MM.1S (cell line): Measurements from ENCODE around the gene TTC28.

ENCODE experiments used
- DNase-seq: peaks from one replicate; pipeline ENCODE4 v3.0.0-alpha.2; 2015
- H2AFZ ChIP-seq: fragments of 300-600 bp; sonication (generic); 2 replicates; pipeline ENCODE4 v1.6.0; 2016; ENCODE audit warnings: antibody characterized with exemption, low read length
- H3F3A ChIP-seq: fragments of 300-600 bp; sonication (generic); 2 replicates; pipeline ENCODE4 v1.6.1; 2016; ENCODE audit warnings: mild to moderate bottlenecking, antibody characterized with exemption, low read length, moderate library complexity, mixed read lengths; ENCODE audit not compliant: insufficient read depth
- H3K27ac ChIP-seq: fragments of 300-600 bp; sonication (generic); 2 replicates; pipeline ENCODE4 v1.5.1; 2016; ENCODE audit warnings: mild to moderate bottlenecking, low read length
- H3K27me3 ChIP-seq: fragments of 300-600 bp; sonication (generic); replicated peaks from 2 replicates; pipeline ENCODE4 v1.6.0; 2016; ENCODE audit warnings: low read length; ENCODE audit not compliant: insufficient read depth
- H3K36me3 ChIP-seq: fragments of 300-600 bp; sonication (generic); replicated peaks from 2 replicates; pipeline ENCODE4 v1.6.1; 2016; ENCODE audit warnings: mild to moderate bottlenecking, low read length, mixed read lengths; ENCODE audit not compliant: insufficient read depth
- H3K4me1 ChIP-seq: fragments of 300-600 bp; sonication (generic); 2 replicates; pipeline ENCODE4 v1.6.1; 2016; ENCODE audit warnings: low read length, mixed read lengths
- H3K4me2 ChIP-seq: fragments of 300-600 bp; sonication (generic); 2 replicates; pipeline ENCODE4 v1.6.0; 2016; ENCODE audit warnings: low read depth, low read length
- H3K4me3 ChIP-seq: fragments of 300-600 bp; sonication (generic); 2 replicates; pipeline ENCODE4 v1.5.1; 2016; ENCODE audit warnings: low read length, mixed read lengths
- H3K79me2 ChIP-seq: fragments of 300-600 bp; sonication (generic); 2 replicates; pipeline ENCODE4 v1.6.1; 2016; ENCODE audit warnings: mixed run types, low read length, mixed read lengths
- H3K9ac ChIP-seq: fragments of 300-600 bp; sonication (generic); 2 replicates; pipeline ENCODE4 v1.6.1; 2016; ENCODE audit warnings: low read length, mixed read lengths
- H3K9me2 ChIP-seq: fragments of 300-600 bp; sonication (generic); replicated peaks from 2 replicates; pipeline ENCODE4 v1.6.1; 2016; ENCODE audit warnings: mild to moderate bottlenecking, low read length, mixed read lengths; ENCODE audit not compliant: insufficient read depth
- H3K9me3 ChIP-seq: fragments of 300-600 bp; sonication (generic); replicated peaks from 2 replicates; pipeline ENCODE4 v1.6.1; 2016; ENCODE audit warnings: mild to moderate bottlenecking, low read length, mixed read lengths; ENCODE audit not compliant: insufficient read depth
- H4K20me1 ChIP-seq: fragments of 300-600 bp; sonication (generic); 2 replicates; pipeline ENCODE4 v1.6.1; 2016; ENCODE audit warnings: mild to moderate bottlenecking, low read length, moderate library complexity, mixed read lengths; ENCODE audit not compliant: insufficient read depth
- CTCF ChIP-seq: fragments of 300-600 bp; sonication (generic); IDR thresholded peaks from 2 replicates; pipeline ENCODE4 v1.5.1; 2016; ENCODE audit warnings: antibody characterized with exemption, low read length, mixed read lengths
- EZH2 ChIP-seq: fragments of 300-600 bp; sonication (generic); optimal IDR thresholded peaks from 2 replicates; pipeline ENCODE3; 2017; ENCODE audit warnings: low read depth, mild to moderate bottlenecking, antibody characterized with exemption, low read length, mixed read lengths
- EZH2phosphoT487 ChIP-seq: fragments of 300-600 bp; sonication (generic); IDR thresholded peaks from 2 replicates; pipeline ENCODE4 v1.6.1; 2018; ENCODE audit warnings: antibody characterized with exemption, low read length

TTC28 gene

GRCh38 chr22:28018461-28018927 lies 661.1 kb downstream of the TTC28 start:
- no peaks in the 10 kb centered on the region for H4K20me1 ChIP-seq
- H3F3A ChIP-seq, result no peaks in the 10 kb centered on the region
- H3K36me3 ChIP-seq, result no peaks in the 10 kb centered on the region
- no peak for TF ChIP-seq EZH2phosphoT487
- no peak for TF ChIP-seq EZH2
- TF ChIP-seq CTCF, result no peak
- H2AFZ ChIP-seq, result no peak overlapping the region
- H3K9ac ChIP-seq, result no peak overlapping the region
- no peaks in the 10 kb centered on the region for H3K79me2 ChIP-seq
- no peaks in the 10 kb centered on the region for H3K9me3 ChIP-seq
- H3K27me3 ChIP-seq, result no peaks in the 10 kb centered on the region
- H3K4me2 ChIP-seq, result no peak overlapping the region
- H3K4me3 ChIP-seq, result no peak overlapping the region
- DNase-seq, result no peak
- no peaks in the 10 kb centered on the region for H3K9me2 ChIP-seq
- H3K4me1 ChIP-seq, result no peaks in the 10 kb centered on the region
- no peak overlapping the region for H3K27ac ChIP-seq

- H3K36me3 ChIP-seq, result no peaks in the 10 kb centered on the region
- TF ChIP-seq CTCF, result no peak
- no peaks in the 10 kb centered on the region for H3K4me1 ChIP-seq
- no peak for DNase-seq
- no peak overlapping the region for H3K4me2 ChIP-seq
- H3K79me2 ChIP-seq, result no peaks in the 10 kb centered on the region
- no peak overlapping the region for H3K9ac ChIP-seq
- no peak overlapping the region for H2AFZ ChIP-seq
- H3K27me3 ChIP-seq, result no peaks in the 10 kb centered on the region
- H3K9me2 ChIP-seq, result no peaks in the 10 kb centered on the region
- no peaks in the 10 kb centered on the region for H4K20me1 ChIP-seq
- no peak overlapping the region for H3K27ac ChIP-seq
- no peaks in the 10 kb centered on the region for H3K9me3 ChIP-seq
- no peaks in the 10 kb centered on the region for H3F3A ChIP-seq
- H3K4me3 ChIP-seq, result no peak overlapping the region
These were observed 661.8 kb downstream of the TTC28 start for GRCh38 chr22:28017859-28018258.

- Histone ChIP-seq H4K20me1 (no peaks in the 10 kb centered on the region), H3K4me1 (no peaks in the 10 kb centered on the region), H3K9ac (no peak overlapping the region), H3F3A (no peaks in the 10 kb centered on the region), H3K4me2 (no peak overlapping the region), H3K9me2 (no peaks in the 10 kb centered on the region), H3K9me3 (no peaks in the 10 kb centered on the region), H3K4me3 (no peak overlapping the region), H3K79me2 (no peaks in the 10 kb centered on the region), H3K27ac (no peak overlapping the region), H3K36me3 (no peaks in the 10 kb centered on the region), H2AFZ (no peak overlapping the region), H3K27me3 (no peaks in the 10 kb centered on the region)
- TF ChIP-seq CTCF (no peak), EZH2 (no peak), EZH2phosphoT487 (no peak)
- DNase-seq, result no peak
These were observed 662.2 kb downstream of the TTC28 start for GRCh38 chr22:28017558-28017820.
